Fibroblast of villous mesenchyme (primary cell): Measurements from ENCODE around the gene IL20. TPM values are rescaled to one million over a fixed set of nuclear protein-coding genes. Genes with fewer than 3 reads are reported as not detected.
A peak's percentile ranks its signal among the peaks of the same experiment; 100 is the strongest.
"Not testable (repeated sequence)": the region's sequence is repeated elsewhere in the genome, so short reads cannot be mapped to it uniquely, and the experiment has no call there.

ENCODE experiments used
- DNase-seq: peaks from one replicate; pipeline ENCODE4 v3.0.0-alpha.2; 2010; ENCODE audit warnings: low read depth
- H3K4me3 ChIP-seq: 2 replicates; pipeline ENCODE4 v1.5.1; 2011; ENCODE audit warnings: low read depth, mild to moderate bottlenecking, low read length
- total RNA-seq: library from RNA; depleted of rRNA; stranded (reverse); fragments of >200 nt; gene quantifications from 2 replicates; pipeline ENCODE4 v1.2.3, GENCODE V29; 2012
- TF ChIP-seq, protein P1 (sequence below): IDR thresholded peaks from 2 replicates; pipeline ENCODE4 v1.5.1; 2012; ENCODE audit warnings: low read depth, mild to moderate bottlenecking, low read length; ENCODE audit not compliant: insufficient read depth

Gene IL20
- total RNA-seq, 1 donor: 0.86 TPM

DNA sequence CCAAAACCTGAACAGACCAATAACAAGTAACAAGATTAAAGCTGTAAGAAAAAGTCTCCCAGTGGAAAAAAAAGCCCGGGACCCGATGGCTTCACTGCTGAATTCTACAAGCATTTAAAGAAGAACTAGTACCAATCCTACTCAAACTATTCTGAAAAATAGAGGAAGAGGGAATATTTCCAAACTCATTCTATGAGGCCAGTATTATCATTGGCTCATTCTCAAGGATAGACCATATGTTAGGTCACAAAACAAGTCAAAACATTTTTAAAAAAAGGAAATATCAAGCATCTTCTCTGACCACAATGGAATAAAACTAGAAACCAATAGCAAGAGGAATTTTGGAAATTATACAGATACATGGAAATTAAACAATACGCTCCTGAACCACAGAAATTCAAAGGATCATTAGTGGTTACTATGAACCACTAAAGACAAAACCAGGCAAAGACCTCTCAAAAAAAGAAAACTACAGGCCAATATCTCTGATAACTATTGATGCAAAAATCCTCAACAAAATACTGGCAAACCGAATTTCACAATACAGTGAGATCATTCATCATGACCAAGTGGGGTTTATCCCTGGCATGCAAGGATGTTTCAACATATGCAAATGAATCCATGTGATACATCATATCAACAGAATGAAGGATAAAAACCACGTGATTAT is 13.9 kb upstream of the IL20 start:
- TF ChIP-seq, protein P1, sequence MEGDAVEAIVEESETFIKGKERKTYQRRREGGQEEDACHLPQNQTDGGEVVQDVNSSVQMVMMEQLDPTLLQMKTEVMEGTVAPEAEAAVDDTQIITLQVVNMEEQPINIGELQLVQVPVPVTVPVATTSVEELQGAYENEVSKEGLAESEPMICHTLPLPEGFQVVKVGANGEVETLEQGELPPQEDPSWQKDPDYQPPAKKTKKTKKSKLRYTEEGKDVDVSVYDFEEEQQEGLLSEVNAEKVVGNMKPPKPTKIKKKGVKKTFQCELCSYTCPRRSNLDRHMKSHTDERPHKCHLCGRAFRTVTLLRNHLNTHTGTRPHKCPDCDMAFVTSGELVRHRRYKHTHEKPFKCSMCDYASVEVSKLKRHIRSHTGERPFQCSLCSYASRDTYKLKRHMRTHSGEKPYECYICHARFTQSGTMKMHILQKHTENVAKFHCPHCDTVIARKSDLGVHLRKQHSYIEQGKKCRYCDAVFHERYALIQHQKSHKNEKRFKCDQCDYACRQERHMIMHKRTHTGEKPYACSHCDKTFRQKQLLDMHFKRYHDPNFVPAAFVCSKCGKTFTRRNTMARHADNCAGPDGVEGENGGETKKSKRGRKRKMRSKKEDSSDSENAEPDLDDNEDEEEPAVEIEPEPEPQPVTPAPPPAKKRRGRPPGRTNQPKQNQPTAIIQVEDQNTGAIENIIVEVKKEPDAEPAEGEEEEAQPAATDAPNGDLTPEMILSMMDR: no peak
- no peak overlapping the region for H3K4me3 ChIP-seq
- DNase-seq: peak; percentile 67

DNA sequence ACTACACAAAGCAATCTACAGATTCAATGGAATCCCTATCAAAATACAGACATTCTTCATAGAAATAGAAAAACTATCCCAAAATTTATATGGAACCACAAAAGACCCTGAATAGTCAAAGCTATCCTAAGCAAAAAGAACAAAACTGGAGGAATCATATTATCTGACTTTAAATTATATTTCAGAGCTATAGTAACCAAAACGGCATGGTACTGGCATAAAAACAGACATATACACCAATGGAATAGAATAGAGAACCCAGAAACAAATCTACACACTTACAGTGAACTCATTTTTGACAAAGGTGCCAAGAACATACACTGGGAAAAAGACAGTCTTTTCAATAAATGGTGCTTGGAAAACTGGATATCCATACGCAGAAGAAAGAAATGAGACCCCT is 12.8 kb upstream of the IL20 start:
- not testable (repeated sequence) for H3K4me3 ChIP-seq, DNase-seq

DNA sequence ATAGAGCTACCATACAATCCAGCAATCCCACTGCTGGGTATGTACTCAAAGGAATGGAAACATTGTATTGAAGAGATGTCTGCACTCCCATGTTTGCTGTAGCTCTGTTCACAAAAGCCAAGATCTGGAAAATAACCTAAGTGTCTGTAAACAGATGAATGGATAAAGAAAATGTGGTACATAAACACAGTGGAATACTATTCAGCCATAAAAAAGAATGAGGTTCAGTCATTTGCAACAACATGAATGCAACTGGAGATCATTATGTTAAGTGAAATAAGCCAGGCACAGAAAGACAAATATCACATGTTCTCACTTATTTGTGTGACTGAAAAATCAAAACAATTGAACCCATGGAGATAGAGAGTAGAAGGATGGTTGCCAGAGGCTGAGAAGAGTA is 11.7 kb upstream of the IL20 start:
- not testable (repeated sequence) for H3K4me3 ChIP-seq, DNase-seq

DNA sequence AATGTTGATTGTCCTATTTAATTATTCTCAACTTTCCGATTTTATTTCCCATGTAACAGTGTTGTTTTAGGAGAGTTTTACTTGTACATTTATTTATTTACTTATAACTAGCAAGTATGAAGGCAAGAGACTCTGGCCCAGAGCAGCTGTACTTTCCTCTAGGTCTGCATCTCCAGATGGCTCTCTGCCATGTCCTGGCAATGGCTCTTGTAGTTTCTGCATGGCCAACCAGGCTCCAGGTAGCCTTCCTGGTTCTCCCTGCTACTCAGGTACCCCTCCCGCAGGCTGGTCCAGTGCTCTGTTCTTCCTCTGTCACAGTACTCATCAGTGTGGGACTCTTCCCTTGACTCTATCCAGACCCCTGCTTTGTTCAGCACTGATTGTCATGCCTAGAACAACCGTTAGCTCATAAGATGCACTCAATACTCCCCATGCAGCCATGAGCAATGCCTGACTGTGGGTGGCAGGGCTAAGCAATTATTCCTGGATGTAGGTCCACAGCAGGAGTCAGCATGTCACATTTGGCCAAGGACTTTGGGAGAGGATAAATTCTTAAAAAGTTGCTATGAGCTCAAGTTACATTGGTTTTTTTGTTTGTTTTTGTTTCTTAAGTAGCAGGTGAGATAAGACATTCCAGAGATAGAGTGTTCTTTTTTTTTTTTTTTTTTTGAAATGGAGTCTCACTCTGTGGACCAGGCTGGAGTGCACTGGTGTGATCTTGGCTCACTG is 10.9 kb upstream of the IL20 start:
- H3K4me3 ChIP-seq: no peak overlapping the region
- TF ChIP-seq, protein P1: no peak
- no peak for DNase-seq

DNA sequence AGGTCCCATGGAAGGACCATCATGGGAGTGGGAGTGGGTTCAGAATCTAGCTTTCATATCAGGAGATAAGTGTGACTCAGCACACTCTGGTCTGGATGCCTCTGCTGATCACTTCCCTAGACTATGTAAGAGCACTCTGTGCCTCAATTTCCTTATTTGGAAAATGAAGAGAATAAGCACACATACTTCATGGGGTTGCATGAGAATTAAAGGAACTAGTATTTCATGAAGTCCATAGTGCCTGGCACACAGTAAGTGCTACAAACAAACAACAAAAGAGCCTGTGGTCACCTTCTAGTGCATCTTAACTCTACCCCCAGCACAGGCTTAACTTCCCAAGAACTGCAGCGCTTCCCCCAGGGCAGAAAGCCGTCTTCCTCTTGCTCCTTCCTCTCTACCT is 9.6 kb upstream of the IL20 start:
- no peak for DNase-seq
- TF ChIP-seq, protein P1: no peak
- H3K4me3 ChIP-seq: no peak overlapping the region

DNA sequence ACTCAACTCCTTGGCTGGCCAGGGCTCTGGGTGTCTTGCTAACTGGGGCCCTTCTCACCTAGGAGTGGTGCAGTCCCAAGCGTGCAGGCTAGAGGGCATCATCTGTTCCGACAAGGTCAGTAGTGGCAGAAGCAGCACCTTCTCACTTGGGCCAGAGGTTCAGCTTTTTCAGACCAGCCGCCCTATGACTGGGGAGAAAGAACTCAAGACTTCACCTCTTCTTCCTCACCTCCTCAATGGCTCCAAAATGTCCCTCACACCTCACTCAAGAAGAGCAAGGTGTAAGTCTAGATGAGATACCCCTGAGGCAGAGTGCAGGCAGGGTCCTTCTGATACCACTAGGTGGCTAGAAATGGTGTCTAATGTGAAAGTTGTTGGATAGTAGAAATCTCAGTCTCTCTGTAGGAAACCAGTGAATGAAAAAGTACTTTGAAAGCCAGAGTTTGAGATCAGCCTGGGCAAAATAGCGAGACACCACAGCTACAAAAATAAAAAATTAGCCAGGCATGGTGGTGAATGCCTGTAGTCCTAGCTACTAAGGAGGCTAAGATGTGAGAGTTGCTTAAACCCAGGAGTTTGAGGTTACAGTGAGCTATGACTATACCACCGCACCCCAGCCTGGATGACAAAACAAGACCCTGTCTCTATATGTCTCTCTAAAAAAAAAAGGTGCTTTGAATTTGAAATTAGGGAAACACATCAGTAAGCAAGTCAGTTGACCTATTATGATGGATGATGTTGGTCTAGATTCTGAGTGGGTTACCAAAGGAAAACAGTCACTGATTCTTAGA is 8.6 kb upstream of the IL20 start:
- TF ChIP-seq, protein P1: peak; percentile 43
- DNase-seq: no peak
- no peak overlapping the region for H3K4me3 ChIP-seq

DNA sequence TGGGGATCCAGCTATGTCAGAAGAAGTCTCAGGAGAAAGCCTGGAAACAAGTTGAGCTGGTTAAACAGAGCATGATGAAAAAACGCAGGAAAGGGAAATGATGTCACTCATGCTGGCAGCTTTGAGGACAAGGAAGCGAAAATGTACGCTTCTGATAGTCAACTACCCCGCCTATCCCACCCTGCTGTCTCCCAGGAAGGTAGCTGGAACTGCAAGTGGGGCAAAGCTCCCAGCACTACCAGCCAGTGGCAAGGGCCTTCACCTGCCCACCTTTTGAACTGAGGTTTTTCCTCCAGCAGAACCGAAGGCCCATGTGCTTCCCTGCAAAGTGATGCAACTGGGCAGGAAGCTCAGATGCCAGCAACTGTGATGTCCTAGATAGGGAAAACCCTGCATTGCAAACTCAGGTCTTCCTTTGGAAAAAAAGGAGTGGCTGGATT is 6.3 kb upstream of the IL20 start:
- H3K4me3 ChIP-seq: no peak overlapping the region
- DNase-seq: no peak
- TF ChIP-seq, protein P1: no peak
